HG03520 (cell line): ENCODE results near the gene GCSH.
"Not testable (repeated sequence)": the region's sequence is repeated elsewhere in the genome, so short reads cannot be mapped to it uniquely, and the experiment has no call there.

Source experiments
- ATAC-seq: cut with Tn5 transposase; IDR thresholded peaks from one replicate; pipeline ENCODE4 v1.9.1; 2021; ENCODE audit warnings: mild to moderate bottlenecking, moderate library complexity; ENCODE audit not compliant: unreplicated experiment

GCSH gene

GRCh38 chr16:81095953-81096714 is at the start of gene GCSH:
TSS of gene GCSH (minus strand) at chr16:81096395. CDS start at chr16:81096278, 117 bp downstream.
- ATAC-seq: peak; percentile 97

- ATAC-seq: no peak
These were observed 47.8 kb upstream of the GCSH start for GRCh38 chr16:81143921-81144471.

- no peak for ATAC-seq
These were observed 46.7 kb upstream of the GCSH start for GRCh38 chr16:81142864-81143263.

GRCh38 chr16:81140930-81141780 is 45.0 kb upstream of the GCSH start:
- no peak for ATAC-seq

- no peak for ATAC-seq
These were observed 42.8 kb upstream of the GCSH start for GRCh38 chr16:81138831-81139557.

GRCh38 chr16:81137754-81138153 is 41.6 kb upstream of the GCSH start:
- ATAC-seq: no peak

- ATAC-seq: no peak
These were observed 40.5 kb upstream of the GCSH start for GRCh38 chr16:81136390-81137335.

- ATAC-seq: no peak
These were observed 33.9 kb upstream of the GCSH start for GRCh38 chr16:81130126-81130525.

- no peak for ATAC-seq
These were observed 32.7 kb upstream of the GCSH start for GRCh38 chr16:81128726-81129524.

GRCh38 chr16:81127051-81127450 is 30.9 kb upstream of the GCSH start:
- ATAC-seq: no peak

GRCh38 chr16:81123092-81123852 is 27.1 kb upstream of the GCSH start:
- ATAC-seq: no peak

- ATAC-seq: no peak
These were observed 25.3 kb upstream of the GCSH start for GRCh38 chr16:81121474-81121990.

- no peak for ATAC-seq
These were observed 21.2 kb upstream of the GCSH start for GRCh38 chr16:81117436-81117835.

GRCh38 chr16:81116285-81116684 is 20.1 kb upstream of the GCSH start:
- no peak for ATAC-seq

GRCh38 chr16:81112453-81112852 is 16.3 kb upstream of the GCSH start:
- no peak for ATAC-seq

GRCh38 chr16:81109274-81109673 is 13.1 kb upstream of the GCSH start:
- ATAC-seq: not testable (repeated sequence)

GRCh38 chr16:81107511-81107910 is 11.3 kb upstream of the GCSH start:
- no peak for ATAC-seq

- no peak for ATAC-seq
These were observed 10.8 kb upstream of the GCSH start for GRCh38 chr16:81106826-81107503.
